Uterus (tissue), 4 donors: ENCODE measurements around the gene SPATA3. TPM values are rescaled to one million over a fixed set of nuclear protein-coding genes. Genes with fewer than 3 reads are reported as not detected.

ENCODE experiments used
- DNase-seq, 2 donors: peaks; one replicate each; pipeline ENCODE4 v3.0.0-alpha.2; 2019 to 2020
- H3K27ac ChIP-seq, 2 donors: fragments of 200-600 bp; sonication (generic); 1 replicate in 1 of 2; 2 replicates in 1 of 2; pipeline ENCODE4 v1.5.1; 2016 to 2018
- H3K27me3 ChIP-seq, 2 donors: fragments of 200-600 bp; sonication (generic); one replicate each; pipeline ENCODE4 v1.5.1; 2018 to 2019; ENCODE audit warnings: control low read depth in 1 of 2
- H3K36me3 ChIP-seq, 2 donors: fragments of 200-600 bp; sonication (generic); one replicate each; pipeline ENCODE4 v1.5.1; 2019; ENCODE audit warnings: control low read depth in 1 of 2
- H3K4me1 ChIP-seq, 2 donors: fragments of 200-600 bp; sonication (generic); one replicate each; pipeline ENCODE4 v1.5.1; 2018 to 2019; ENCODE audit warnings: control low read depth in 1 of 2
- H3K4me3 ChIP-seq, 2 donors: fragments of 200-600 bp; sonication (generic); 1 replicate in 1 of 2; 2 replicates in 1 of 2; pipeline ENCODE4 v1.5.1; 2018 to 2019; ENCODE audit warnings: mild to moderate bottlenecking in 1 of 2
- H3K9me3 ChIP-seq, 2 donors: fragments of 200-600 bp; sonication (generic); one replicate each; pipeline ENCODE4 v1.5.1; 2019; ENCODE audit warnings: control low read depth in 1 of 2
- POLR2A ChIP-seq, 2 donors: fragments of 450-650 bp; IDR thresholded peaks; one replicate each; pipeline ENCODE4 v1.6.1; 2016; ENCODE audit warnings: antibody characterized with exemption in 2 of 2, mild to moderate bottlenecking in 1 of 2, moderate library complexity in 1 of 2
- intact Hi-C: fragments of 100-400 bp; cut with DNase I; formaldehyde crosslinking; loops from one replicate; pipeline ENCODE4 v1.15.1; 2023; ENCODE audit warnings: low total_unique reads
- total RNA-seq, 4 donors: library from RNA; depleted of rRNA in 3 of 4; stranded (reverse); fragments of >200 nt in 3 of 4; gene quantifications; one replicate each; pipeline versions ENCODE4 v1.1.0 to v1.2.4, GENCODE V29; 2014 to 2023
- TF ChIP-seq, protein P1 (sequence below), 4 experiments: fragments of 200-600 bp in 2 of 4; fragments of 450-650 bp in 2 of 4; sonication (generic) in 2 of 4; IDR thresholded peaks; one replicate each; pipeline ENCODE4 v1.5.1; 2016 to 2019; ENCODE audit warnings: antibody characterized with exemption in 4 of 4, mild to moderate bottlenecking in 2 of 4, moderate library complexity in 1 of 4
- donor health status: DM: yes; HTN: yes; CAD: no.

The SPATA3 gene
- total RNA-seq, 4 donors from 2014 or later, result not detected

DNA sequence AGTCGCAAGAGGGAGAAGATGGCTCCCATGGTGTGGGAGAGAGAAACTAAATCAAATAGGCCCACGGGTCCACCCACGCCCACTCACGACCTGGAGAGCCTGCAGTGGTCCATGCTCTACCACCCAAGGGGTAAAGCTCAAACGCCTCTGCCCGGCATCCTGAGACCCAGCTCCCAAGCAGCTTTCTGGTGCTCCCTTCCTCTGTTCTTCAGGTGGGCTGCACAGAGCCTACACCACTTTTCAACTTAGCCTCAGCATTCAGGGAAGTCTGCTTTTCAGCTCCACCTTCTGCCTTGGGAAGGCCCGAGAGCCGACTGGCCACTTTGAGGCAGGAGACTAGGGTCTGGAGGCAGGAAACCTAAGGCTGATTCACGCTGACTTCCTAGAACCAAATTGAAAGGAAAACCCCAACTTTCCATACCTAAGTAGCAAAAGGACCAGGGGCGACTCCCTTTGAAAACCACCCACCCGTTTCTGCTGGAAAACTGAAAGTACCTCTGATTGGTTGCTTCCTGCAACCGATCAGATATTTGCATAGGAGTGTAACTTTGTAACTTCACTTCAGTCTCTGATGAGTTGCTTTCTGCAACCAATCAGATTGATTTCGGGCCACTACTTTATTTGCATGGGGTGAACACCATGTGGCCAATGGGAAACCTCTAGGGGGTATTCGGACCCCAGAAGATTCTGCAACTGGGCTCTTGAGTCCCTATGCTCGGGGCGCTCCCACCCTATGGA is 26.8 kb upstream of the SPATA3 start:
- Histone ChIP-seq H3K4me3 (peak overlapping the region in 1 of 2 donors; percentile 14), H3K36me3 (no peaks in the 10 kb centered on the region), H3K4me1 (no peaks in the 10 kb centered on the region), H3K27ac (no peak overlapping the region), H3K27me3 (no peaks in the 10 kb centered on the region), H3K9me3 (no peaks in the 10 kb centered on the region)
- TF ChIP-seq, protein P1, sequence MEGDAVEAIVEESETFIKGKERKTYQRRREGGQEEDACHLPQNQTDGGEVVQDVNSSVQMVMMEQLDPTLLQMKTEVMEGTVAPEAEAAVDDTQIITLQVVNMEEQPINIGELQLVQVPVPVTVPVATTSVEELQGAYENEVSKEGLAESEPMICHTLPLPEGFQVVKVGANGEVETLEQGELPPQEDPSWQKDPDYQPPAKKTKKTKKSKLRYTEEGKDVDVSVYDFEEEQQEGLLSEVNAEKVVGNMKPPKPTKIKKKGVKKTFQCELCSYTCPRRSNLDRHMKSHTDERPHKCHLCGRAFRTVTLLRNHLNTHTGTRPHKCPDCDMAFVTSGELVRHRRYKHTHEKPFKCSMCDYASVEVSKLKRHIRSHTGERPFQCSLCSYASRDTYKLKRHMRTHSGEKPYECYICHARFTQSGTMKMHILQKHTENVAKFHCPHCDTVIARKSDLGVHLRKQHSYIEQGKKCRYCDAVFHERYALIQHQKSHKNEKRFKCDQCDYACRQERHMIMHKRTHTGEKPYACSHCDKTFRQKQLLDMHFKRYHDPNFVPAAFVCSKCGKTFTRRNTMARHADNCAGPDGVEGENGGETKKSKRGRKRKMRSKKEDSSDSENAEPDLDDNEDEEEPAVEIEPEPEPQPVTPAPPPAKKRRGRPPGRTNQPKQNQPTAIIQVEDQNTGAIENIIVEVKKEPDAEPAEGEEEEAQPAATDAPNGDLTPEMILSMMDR (IDR thresholded peaks at IDR 0.05), result no peak
- no peak for TF ChIP-seq POLR2A (IDR thresholded peaks at IDR 0.05)
- intact Hi-C loops, result no loop called here
- no peak for DNase-seq

DNA sequence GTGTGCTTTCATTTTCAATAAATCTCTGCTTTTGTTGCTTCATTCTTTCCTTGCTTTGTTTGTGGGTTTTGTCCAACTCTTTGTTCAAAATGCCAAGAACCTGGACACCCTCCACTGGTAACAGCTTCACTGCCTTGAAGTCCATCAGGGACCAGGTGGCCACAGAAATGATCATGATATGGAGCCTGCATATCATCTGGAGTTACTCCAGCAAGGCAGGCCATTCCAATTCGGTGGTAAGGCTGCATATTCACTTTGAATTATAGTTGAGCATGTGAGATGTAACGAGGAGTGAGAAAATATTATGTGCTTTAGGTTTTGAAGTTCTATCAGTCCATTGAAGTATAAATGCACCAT is 26.3 kb upstream of the SPATA3 start:
- intact Hi-C loops, result no loop called here
- peak overlapping the region in 1 of 2 donors; percentile 14 for H3K4me3 ChIP-seq
- DNase-seq, result no peak
- H3K27me3 ChIP-seq, result no peaks in the 10 kb centered on the region
- H3K9me3 ChIP-seq, result no peaks in the 10 kb centered on the region
- H3K27ac ChIP-seq, result no peak overlapping the region
- H3K4me1 ChIP-seq, result no peaks in the 10 kb centered on the region
- TF ChIP-seq, protein P1 (IDR thresholded peaks at IDR 0.05), result no peak
- no peak for TF ChIP-seq POLR2A (IDR thresholded peaks at IDR 0.05)
- H3K36me3 ChIP-seq, result no peaks in the 10 kb centered on the region

DNA sequence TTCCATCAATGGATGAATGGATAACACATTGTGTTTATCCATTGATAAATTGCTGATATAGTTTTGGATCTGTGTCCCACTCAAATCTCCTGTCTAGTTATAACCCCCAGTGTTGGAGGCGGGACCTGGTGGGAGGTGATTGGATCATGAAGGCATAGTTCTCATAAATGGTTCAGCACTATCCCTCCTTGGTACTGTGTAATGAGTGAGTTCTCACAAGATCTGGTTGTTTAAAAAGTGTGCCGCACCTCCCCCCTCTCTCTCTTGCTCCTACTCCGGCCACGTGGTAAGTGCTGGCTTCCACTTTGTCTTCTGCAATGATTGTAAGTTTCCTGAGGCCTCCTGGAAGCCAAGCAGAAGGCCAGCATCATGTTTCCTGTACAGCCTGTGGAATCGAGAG is 23.9 kb upstream of the SPATA3 start:
- Histone ChIP-seq H3K4me3 (no peak overlapping the region), H3K36me3 (no peaks in the 10 kb centered on the region), H3K4me1 (no peaks in the 10 kb centered on the region), H3K27me3 (no peaks in the 10 kb centered on the region), H3K9me3 (no peaks in the 10 kb centered on the region), H3K27ac (no peak overlapping the region)
- intact Hi-C loops, result no loop called here
- no peak for TF ChIP-seq POLR2A (IDR thresholded peaks at IDR 0.05)
- TF ChIP-seq, protein P1 (IDR thresholded peaks at IDR 0.05), result no peak
- DNase-seq, result no peak

DNA sequence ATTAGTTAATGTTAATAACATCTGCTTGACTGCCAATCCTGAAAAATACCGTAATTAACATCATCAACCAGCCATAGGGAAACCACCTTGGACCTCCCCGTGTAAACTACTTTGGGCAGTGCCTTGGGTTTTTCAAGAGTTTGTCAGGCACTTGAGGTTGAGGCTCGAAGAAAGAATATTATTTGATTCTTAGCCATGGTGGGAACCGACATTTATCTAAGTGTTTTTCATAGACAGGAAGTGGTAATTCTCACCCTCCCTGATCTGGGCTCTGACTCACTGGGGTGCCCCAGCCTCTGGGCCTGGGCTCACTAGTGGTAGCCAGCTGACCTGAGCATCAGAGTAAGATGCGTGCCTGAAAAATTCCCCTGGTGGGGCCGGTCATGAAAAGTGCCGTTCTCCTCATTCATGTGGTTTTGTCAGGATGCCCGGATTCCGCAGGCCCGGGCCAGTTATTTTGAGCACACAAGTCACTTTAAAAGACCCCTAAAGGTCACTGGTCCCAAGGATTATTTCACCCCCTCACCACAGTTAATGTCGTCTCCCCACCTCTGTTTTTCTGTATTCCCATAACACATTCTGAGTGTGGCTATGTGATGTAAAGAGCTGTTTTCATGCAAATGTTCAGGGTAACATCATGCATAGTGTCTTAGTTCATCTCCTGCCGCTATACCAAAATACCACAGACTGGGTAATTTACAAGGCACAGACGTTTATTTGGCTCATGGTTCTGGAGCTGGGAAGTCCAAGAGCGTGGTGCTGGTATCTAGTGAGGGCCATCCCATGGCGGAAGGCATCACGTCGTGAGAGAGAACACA is 21.6 kb upstream of the SPATA3 start:
- no peaks in the 10 kb centered on the region for H3K27me3 ChIP-seq
- H3K36me3 ChIP-seq, result no peaks in the 10 kb centered on the region
- no peak overlapping the region for H3K4me3 ChIP-seq
- H3K4me1 ChIP-seq, result no peaks in the 10 kb centered on the region
- TF ChIP-seq POLR2A (IDR thresholded peaks at IDR 0.05), result no peak
- TF ChIP-seq, protein P1 (IDR thresholded peaks at IDR 0.05), result no peak
- H3K27ac ChIP-seq, result no peak overlapping the region
- intact Hi-C loops, result no loop called here
- H3K9me3 ChIP-seq, result no peaks in the 10 kb centered on the region
- DNase-seq, result no peak

DNA sequence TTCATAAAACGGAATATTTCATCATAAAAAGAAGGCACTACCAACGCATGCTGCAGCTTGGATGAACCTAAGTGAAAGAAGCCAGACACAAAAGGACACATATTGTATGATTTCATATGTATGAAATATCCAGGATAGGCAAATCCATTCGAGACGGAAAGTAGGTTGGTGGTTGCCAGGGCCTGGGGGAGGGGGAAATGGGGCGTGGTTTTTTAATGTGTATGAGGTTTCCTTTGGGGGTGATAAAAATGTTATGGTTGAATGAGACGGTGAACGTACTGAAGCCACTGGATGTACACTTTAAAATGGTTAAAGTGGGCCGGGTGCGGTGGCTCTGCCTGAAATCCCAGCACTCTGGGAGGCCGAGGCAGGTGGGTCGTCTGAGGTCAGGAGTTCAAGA is 20.0 kb upstream of the SPATA3 start:
- intact Hi-C loops, result no loop called here
- TF ChIP-seq POLR2A (IDR thresholded peaks at IDR 0.05), result no peak
- TF ChIP-seq, protein P1 (IDR thresholded peaks at IDR 0.05), result no peak
- Histone ChIP-seq H3K4me3 (no peak overlapping the region), H3K27me3 (no peaks in the 10 kb centered on the region), H3K4me1 (no peaks in the 10 kb centered on the region), H3K27ac (no peak overlapping the region), H3K9me3 (no peaks in the 10 kb centered on the region), H3K36me3 (no peaks in the 10 kb centered on the region)
- no peak for DNase-seq
